HEK293 (cell line): ENCODE data around the gene FBXO34.

ENCODE experiments used
- CTCF ChIA-PET: fragments of 350-600 bp; formaldehyde crosslinking; extraction: SDS; loops from one replicate; lab custom pipeline; 2021; ENCODE audit warnings: antibody characterized with exemption; lab: Yijun Ruan, JAX
- POLR2A ChIA-PET: fragments of 300-600 bp; formaldehyde crosslinking; extraction: SDS; loops from one replicate; lab custom pipeline; 2020; ENCODE audit warnings: antibody characterized with exemption, inconsistent platforms; lab: Yijun Ruan, JAX
- H3K27ac ChIP-seq: fragments of 200-500 bp; sonication (Bioruptor generic); 2 replicates; pipeline ENCODE4 v1.5.1; 2014; ENCODE audit warnings: low read depth, low read length, control low read depth, inconsistent platforms; ENCODE audit errors: extremely low read depth
- H3K36me3 ChIP-seq, 2 experiments: fragments of 200-500 bp in 1 of 2; sonication (Bioruptor generic) in 1 of 2; 1 replicate in 1 of 2; 2 replicates in 1 of 2; pipeline ENCODE4 v1.5.1; 2014 to 2017; ENCODE audit warnings: inconsistent platforms in 2 of 2, low read length in 2 of 2; ENCODE audit not compliant: control insufficient read depth in 2 of 2, insufficient read depth in 1 of 2
- H3K4me1 ChIP-seq: fragments of 200-500 bp; sonication (Bioruptor generic); 2 replicates; pipeline ENCODE4 v1.5.1; 2014; ENCODE audit warnings: mild to moderate bottlenecking, low read length, inconsistent platforms; ENCODE audit not compliant: control insufficient read depth, insufficient read depth
- H3K4me3 ChIP-seq: 2 replicates; pipeline ENCODE4 v1.5.1; 2011; ENCODE audit warnings: low read depth, mild to moderate bottlenecking, control low read depth, low read length, moderate library complexity
- H3K9me3 ChIP-seq: fragments of 200-500 bp; sonication (Bioruptor generic); 2 replicates; pipeline ENCODE4 v1.5.1; 2014; ENCODE audit warnings: low read depth, low read length, inconsistent platforms; ENCODE audit not compliant: control insufficient read depth, insufficient read depth
- GLIS1 ChIP-seq: fragments of 450-650 bp; formaldehyde crosslinking; IDR thresholded peaks from 2 replicates; pipeline ENCODE4 v1.5.1; 2016; ENCODE audit warnings: missing biosample characterization, missing genetic modification characterization
- PRDM2 ChIP-seq: fragments of 450-650 bp; formaldehyde crosslinking; IDR thresholded peaks from 2 replicates; pipeline ENCODE4 v1.5.1; 2016; ENCODE audit warnings: missing biosample characterization, missing genetic modification characterization, borderline replicate concordance
- ZBTB10 ChIP-seq: fragments of 450-650 bp; formaldehyde crosslinking; IDR thresholded peaks from 2 replicates; pipeline ENCODE4 v1.5.1; 2016; ENCODE audit warnings: missing biosample characterization, missing genetic modification characterization
- ZBTB49 ChIP-seq: fragments of 450-650 bp; formaldehyde crosslinking; IDR thresholded peaks from 2 replicates; pipeline ENCODE4 v1.5.1; 2016; ENCODE audit warnings: missing biosample characterization, missing genetic modification characterization, low read depth
- ZBTB7A ChIP-seq: fragments of 450-650 bp; formaldehyde crosslinking; IDR thresholded peaks from 2 replicates; pipeline ENCODE4 v1.5.1; 2016; ENCODE audit warnings: low read depth, missing biosample characterization, missing genetic modification characterization
- ZNF24 ChIP-seq: fragments of 450-650 bp; formaldehyde crosslinking; IDR thresholded peaks from 2 replicates; pipeline ENCODE4 v1.5.1; 2016; ENCODE audit warnings: missing biosample characterization, missing genetic modification characterization
- ZNF341 ChIP-seq: fragments of 450-650 bp; formaldehyde crosslinking; IDR thresholded peaks from 2 replicates; pipeline ENCODE4; 2016; ENCODE audit warnings: low read depth, missing biosample characterization, missing genetic modification characterization
- ZNF398 ChIP-seq: fragments of 450-650 bp; formaldehyde crosslinking; IDR thresholded peaks from 2 replicates; pipeline ENCODE4 v1.5.1; 2017; ENCODE audit warnings: missing biosample characterization, missing genetic modification characterization
- ZNF404 ChIP-seq: fragments of 450-650 bp; formaldehyde crosslinking; IDR thresholded peaks from 2 replicates; pipeline ENCODE4 v1.5.1; 2017; ENCODE audit warnings: missing biosample characterization, missing genetic modification characterization
- ZNF449 ChIP-seq: fragments of 450-650 bp; formaldehyde crosslinking; IDR thresholded peaks from 2 replicates; pipeline ENCODE4 v1.5.1; 2017; ENCODE audit warnings: missing biosample characterization, mild to moderate bottlenecking, missing genetic modification characterization, moderate library complexity
- ZNF473 ChIP-seq: fragments of 450-650 bp; formaldehyde crosslinking; IDR thresholded peaks from 2 replicates; pipeline ENCODE4 v1.5.1; 2017; ENCODE audit warnings: missing biosample characterization, missing genetic modification characterization
- ZNF501 ChIP-seq: fragments of 450-650 bp; formaldehyde crosslinking; IDR thresholded peaks from 2 replicates; pipeline ENCODE4 v1.5.1; 2016; ENCODE audit warnings: missing biosample characterization, missing genetic modification characterization
- ZNF548 ChIP-seq: fragments of 450-650 bp; formaldehyde crosslinking; IDR thresholded peaks from 2 replicates; pipeline ENCODE4 v1.5.1; 2016; ENCODE audit warnings: missing biosample characterization, missing genetic modification characterization
- ZNF621 ChIP-seq: fragments of 450-650 bp; formaldehyde crosslinking; IDR thresholded peaks from 2 replicates; pipeline ENCODE4 v1.5.1; 2017; ENCODE audit warnings: missing biosample characterization, missing genetic modification characterization
- ZNF768 ChIP-seq: fragments of 450-650 bp; formaldehyde crosslinking; IDR thresholded peaks from 2 replicates; pipeline ENCODE4 v1.5.1; 2018; ENCODE audit warnings: missing biosample characterization, mild to moderate bottlenecking, missing genetic modification characterization

Gene FBXO34

GRCh38 chr14:55354500-55354899 lies 83.3 kb downstream of the FBXO34 start (continued):
- TF ChIP-seq ZBTB10 (tag by site-specific recombination): no peak

GRCh38 chr14:55355922-55356321 lies 84.7 kb downstream of the FBXO34 start:
- CTCF ChIA-PET: interaction anchor here (0.7 to 1.7 kb wide), 5 partner anchors 11 to 144 kb away, joined by 3 to 5 read pairs (median 4); no protein-coding TSS in a partner anchor
- TF ChIP-seq ZNF501 (tag by site-specific recombination): no peak
- no peaks in the 10 kb centered on the region for H3K4me1 ChIP-seq
- POLR2A ChIA-PET: no interaction called here
- no peak overlapping the region for H3K27ac ChIP-seq
- H3K9me3 ChIP-seq: no peaks in the 10 kb centered on the region
- H3K4me3 ChIP-seq: no peak overlapping the region
- H3K36me3 ChIP-seq: peaks cover 0 to 30% of the 10 kb centered on the region in 2 experiments; a peak in 2 of 3 replicates

- 0 out of 2 replicates have a peak, but pooled peaks have one; percentile 25 for TF ChIP-seq GLIS1
- no peak for TF ChIP-seq ZBTB7A (tag by site-specific recombination)
- TF ChIP-seq PRDM2 (tag by site-specific recombination): no peak
- no peak for TF ChIP-seq ZNF398
- TF ChIP-seq ZNF548: no peak
- POLR2A ChIA-PET: no interaction called here
- H3K36me3 ChIP-seq: peaks cover 0 to 20% of the 10 kb centered on the region in 2 experiments; a peak in 2 of 3 replicates
- H3K27ac ChIP-seq: no peak overlapping the region
- H3K4me3 ChIP-seq: no peak overlapping the region
- H3K4me1 ChIP-seq: no peaks in the 10 kb centered on the region
- CTCF ChIA-PET: interaction anchor here (0.9 kb wide), 1 partner anchor 86 kb away, joined by 3 read pairs; no protein-coding TSS in a partner anchor
- H3K9me3 ChIP-seq: no peaks in the 10 kb centered on the region
Measured at GRCh38 chr14:55356913-55357312, 85.7 kb downstream of the FBXO34 start.

- Histone ChIP-seq H3K4me1 (no peaks in the 10 kb centered on the region), H3K9me3 (no peaks in the 10 kb centered on the region), H3K36me3 (peaks cover 0 to 12% of the 10 kb centered on the region in 2 experiments; a peak in 2 of 3 replicates), H3K27ac (no peak overlapping the region), H3K4me3 (no peak overlapping the region)
- ChIA-PET CTCF (interaction anchor here (0.6 to 1.4 kb wide), 3 partner anchors 9 to 1128 kb away, joined by 3 to 4 read pairs (median 3); no protein-coding TSS in a partner anchor), POLR2A (no interaction called here)
- no peak for TF ChIP-seq ZBTB49
- no peak for TF ChIP-seq ZNF768
- no peak for TF ChIP-seq ZNF404
- no peak for TF ChIP-seq ZNF473
- TF ChIP-seq ZNF449 (tag by site-specific recombination): no peak
- no peak for TF ChIP-seq ZNF621 (tag by site-specific recombination)
- no peak for TF ChIP-seq ZNF24 (tag by site-specific recombination)
- no peak for TF ChIP-seq ZNF341
Measured at GRCh38 chr14:55359307-55359706, 88.1 kb downstream of the FBXO34 start.
